ENCODE measurements around the gene TMEM50A. TPM values are rescaled to one million over a fixed set of nuclear protein-coding genes. Genes with fewer than 3 reads are reported as not detected.
"Not testable (repeated sequence)": the region's sequence is repeated elsewhere in the genome, so short reads cannot be mapped to it uniquely, and the experiment has no call there.

Gene TMEM50A
- total RNA-seq, 5 donors from 2014 or later (not counting 1 experiment from before 2014, with no cell fraction given) = 74.8 to 104 (median 97.2) TPM

DNA sequence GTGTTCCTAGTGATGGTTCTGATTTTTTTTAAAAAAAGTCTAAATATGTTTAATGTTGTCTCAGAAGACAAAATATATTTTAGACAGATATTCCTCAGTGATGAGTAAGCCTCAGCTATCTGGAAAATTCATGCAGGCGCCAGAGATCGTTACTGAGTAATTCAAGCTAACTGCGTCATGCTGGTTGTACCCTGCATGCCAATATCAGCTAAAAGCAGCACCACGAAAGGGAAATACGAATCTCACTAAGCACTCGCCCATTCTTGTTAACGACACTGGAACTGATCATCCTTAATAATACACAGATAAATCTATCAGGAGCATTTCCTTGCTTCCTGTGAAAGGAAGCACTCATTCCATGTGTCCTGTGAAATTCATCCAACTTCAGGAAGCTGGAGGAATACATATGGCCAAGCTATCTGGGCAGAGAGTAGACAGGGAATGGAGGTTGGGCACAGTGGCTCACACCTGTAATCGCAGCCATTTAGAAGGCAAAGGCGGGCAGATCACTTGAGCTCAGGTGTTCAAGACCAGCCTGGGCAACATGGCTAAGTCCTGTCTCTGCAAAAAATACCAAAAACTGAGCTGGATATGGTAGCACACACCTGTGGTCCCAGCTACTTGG is 17.7 kb upstream of the TMEM50A start:
- H3K27ac Mint-ChIP-seq; DNase-seq; H3K4me1 ChIP-seq (ENCODE audit: control insufficient read depth in 1 of 2, extremely low read depth in 1 of 2, insufficient read depth in 2 of 2, low read length in 2 of 2); POLR2A ChIA-PET; ATAC-seq (replicated peaks in 1 of 4); H3K4me3 Mint-ChIP-seq; H3K4me1 Mint-ChIP-seq; H3K36me3 ChIP-seq (ENCODE audit: control insufficient read depth in 2 of 2, extremely low read depth in 1 of 2, insufficient read depth in 1 of 2, low read length in 1 of 2); H3K9me3 Mint-ChIP-seq; H3K9me3 ChIP-seq; H3K36me3 Mint-ChIP-seq; H3K27me3 ChIP-seq (replicated peaks in 1 of 2; ENCODE audit: control insufficient read depth in 2 of 2, extremely low read depth in 1 of 2, insufficient read depth in 2 of 2, low read length in 1 of 2); H3K27me3 Mint-ChIP-seq; H3K27ac ChIP-seq (ENCODE audit: low read length); H3K4me3 ChIP-seq (ENCODE audit: control insufficient read depth in 1 of 2, extremely low read depth in 1 of 2, low read length in 1 of 2): not testable (repeated sequence)
- WGBS (ENCODE audit: insufficient coverage) = 100% methylated on average over 2 of the region's 9 CpGs
- CTCF ChIA-PET = interaction anchor here in 1 of 2 donors (0.6 kb wide), 1 partner anchor 1556 kb away, joined by 7 read pairs; no protein-coding TSS in a partner anchor

DNA sequence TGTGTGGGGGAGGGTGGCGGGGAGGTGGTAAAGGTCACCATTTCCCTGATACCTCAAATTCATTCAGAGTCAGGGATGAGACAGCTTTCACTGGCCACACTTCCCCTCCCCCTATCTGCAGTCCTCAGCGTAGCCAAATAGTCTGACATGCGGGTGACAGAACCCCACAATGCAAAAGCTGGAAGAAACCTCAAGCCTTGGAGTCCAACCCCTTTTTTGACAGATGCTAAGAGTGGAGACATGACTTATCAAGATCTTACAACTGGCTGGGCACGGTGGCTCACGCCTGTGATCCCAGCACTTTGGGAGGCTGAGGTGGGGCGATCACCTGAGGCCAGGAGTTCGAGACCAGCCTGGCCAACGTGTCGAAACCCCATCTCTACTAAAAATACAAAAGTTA is 16.0 kb upstream of the TMEM50A start:
- DNase-seq; H3K36me3 Mint-ChIP-seq; H3K4me1 Mint-ChIP-seq; H3K4me3 ChIP-seq (ENCODE audit: control insufficient read depth in 1 of 2, extremely low read depth in 1 of 2, low read length in 1 of 2); H3K27me3 ChIP-seq (replicated peaks in 1 of 2; ENCODE audit: control insufficient read depth in 2 of 2, extremely low read depth in 1 of 2, insufficient read depth in 2 of 2, low read length in 1 of 2); H3K27me3 Mint-ChIP-seq; POLR2A ChIA-PET; H3K27ac ChIP-seq (ENCODE audit: low read length); H3K27ac Mint-ChIP-seq; H3K4me3 Mint-ChIP-seq; H3K9me3 Mint-ChIP-seq; H3K4me1 ChIP-seq (ENCODE audit: control insufficient read depth in 1 of 2, extremely low read depth in 1 of 2, insufficient read depth in 2 of 2, low read length in 2 of 2); H3K36me3 ChIP-seq (ENCODE audit: control insufficient read depth in 2 of 2, extremely low read depth in 1 of 2, insufficient read depth in 1 of 2, low read length in 1 of 2); CTCF ChIA-PET; H3K9me3 ChIP-seq; ATAC-seq (replicated peaks in 1 of 4): not testable (repeated sequence)
- no CpG with 5 or more reads among the region's 9 CpGs for WGBS (ENCODE audit: insufficient coverage)

- H3K36me3 Mint-ChIP-seq; H3K9me3 ChIP-seq; ATAC-seq (replicated peaks in 1 of 4); H3K4me3 ChIP-seq (ENCODE audit: control insufficient read depth in 1 of 2, extremely low read depth in 1 of 2, low read length in 1 of 2); H3K27ac Mint-ChIP-seq; H3K27ac ChIP-seq (ENCODE audit: low read length); DNase-seq; POLR2A ChIA-PET; H3K36me3 ChIP-seq (ENCODE audit: control insufficient read depth in 2 of 2, extremely low read depth in 1 of 2, insufficient read depth in 1 of 2, low read length in 1 of 2); H3K27me3 Mint-ChIP-seq; CTCF ChIA-PET; H3K4me3 Mint-ChIP-seq; H3K27me3 ChIP-seq (replicated peaks in 1 of 2; ENCODE audit: control insufficient read depth in 2 of 2, extremely low read depth in 1 of 2, insufficient read depth in 2 of 2, low read length in 1 of 2); H3K9me3 Mint-ChIP-seq; H3K4me1 ChIP-seq (ENCODE audit: control insufficient read depth in 1 of 2, extremely low read depth in 1 of 2, insufficient read depth in 2 of 2, low read length in 2 of 2): not testable (repeated sequence)
- peaks cover 2 to 12% (median 5%) of the 10 kb centered on the region in 3 donors for H3K4me1 Mint-ChIP-seq
- no CpG with 5 or more reads among the region's 3 CpGs for WGBS (ENCODE audit: insufficient coverage)
Measured at GRCh38 chr1:25324407-25324806, 13.7 kb upstream of the TMEM50A start.

DNA sequence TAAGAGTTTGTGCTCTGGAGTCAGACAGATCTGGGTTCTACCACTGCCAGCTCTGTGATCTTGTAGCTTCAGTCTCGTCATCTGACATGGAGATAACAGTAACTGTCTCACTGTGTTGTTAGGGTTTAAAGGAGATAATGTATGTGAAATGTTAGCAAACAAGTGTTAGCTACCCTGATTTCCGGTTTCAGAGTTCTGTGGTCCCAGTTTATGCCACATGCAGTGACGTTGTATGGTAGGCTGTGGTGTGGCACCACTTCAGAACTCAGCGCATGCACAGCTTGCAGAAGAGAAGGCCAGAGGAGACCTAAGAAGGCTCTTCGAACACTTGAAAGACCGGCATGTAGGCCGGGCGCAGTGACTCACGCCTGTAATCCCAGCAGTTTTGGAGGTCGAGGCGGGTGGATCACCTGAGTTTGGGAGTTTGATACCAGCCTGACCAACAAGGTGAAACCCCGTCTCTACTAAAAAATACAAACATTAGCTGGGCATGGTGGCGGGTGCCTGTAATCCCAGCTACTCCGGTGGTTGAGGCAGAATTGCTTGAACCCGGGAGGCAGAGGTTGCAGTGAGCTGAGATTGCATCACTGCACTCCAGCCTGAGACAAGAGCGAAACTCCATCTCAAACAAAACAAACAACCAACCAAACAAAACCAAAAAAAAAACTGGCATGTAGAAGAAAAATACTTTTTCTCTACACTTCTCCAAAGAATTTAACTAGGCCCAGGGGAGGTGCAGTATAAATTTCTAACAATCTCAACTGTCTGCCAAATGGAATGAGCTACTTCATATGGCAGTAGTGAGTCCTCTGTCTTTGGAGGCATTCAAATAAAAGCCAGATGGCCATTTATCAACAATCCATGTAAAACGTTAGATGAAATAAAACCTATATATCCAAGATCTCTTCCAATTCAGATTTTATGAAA is 10.0 kb upstream of the TMEM50A start:
- H3K4me3 ChIP-seq (ENCODE audit: control insufficient read depth in 1 of 2, extremely low read depth in 1 of 2, low read length in 1 of 2); H3K27ac Mint-ChIP-seq; H3K4me1 ChIP-seq (ENCODE audit: control insufficient read depth in 1 of 2, extremely low read depth in 1 of 2, insufficient read depth in 2 of 2, low read length in 2 of 2); H3K36me3 Mint-ChIP-seq; H3K9me3 ChIP-seq; H3K27ac ChIP-seq (ENCODE audit: low read length); H3K4me3 Mint-ChIP-seq; H3K9me3 Mint-ChIP-seq; H3K27me3 Mint-ChIP-seq; DNase-seq; H3K36me3 ChIP-seq (ENCODE audit: control insufficient read depth in 2 of 2, extremely low read depth in 1 of 2, insufficient read depth in 1 of 2, low read length in 1 of 2); H3K27me3 ChIP-seq (replicated peaks in 1 of 2; ENCODE audit: control insufficient read depth in 2 of 2, extremely low read depth in 1 of 2, insufficient read depth in 2 of 2, low read length in 1 of 2): not testable (repeated sequence)
- ChIA-PET CTCF (interaction anchor here in 1 of 2 donors (0.6 kb wide), 1 partner anchor 42 kb away, joined by 4 read pairs; no protein-coding TSS in a partner anchor), POLR2A (interaction anchor here in 1 of 2 donors (0.6 kb wide), 3 partner anchors 11 to 342 kb away, joined by 3 to 6 read pairs (median 4); no protein-coding TSS in a partner anchor)
- ATAC-seq (replicated peaks in 1 of 4) = peak; percentile 80 to 87 (median 85)
- peaks cover 15 to 35% (median 23%) of the 10 kb centered on the region in 3 donors for H3K4me1 Mint-ChIP-seq
- WGBS (ENCODE audit: insufficient coverage) = no CpG with 5 or more reads among the region's 17 CpGs

DNA sequence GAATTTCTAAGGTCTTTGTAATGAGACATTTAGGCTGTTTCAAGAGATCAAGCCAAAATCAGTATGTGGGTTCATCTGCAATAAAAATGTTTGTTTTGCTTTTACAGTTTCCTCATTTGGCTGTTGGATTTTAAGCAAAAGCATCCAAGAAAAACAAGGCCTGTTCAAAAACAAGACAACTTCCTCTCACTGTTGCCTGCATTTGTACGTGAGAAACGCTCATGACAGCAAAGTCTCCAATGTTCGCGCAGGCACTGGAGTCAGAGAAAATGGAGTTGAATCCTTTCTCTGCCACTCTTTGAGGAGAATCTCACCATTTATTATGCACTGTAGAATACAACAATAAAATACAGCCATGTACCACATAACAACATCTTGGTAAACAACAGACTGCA is 9.3 kb upstream of the TMEM50A start:
- no CpG with 5 or more reads among the region's 4 CpGs for WGBS (ENCODE audit: insufficient coverage)
- Mint-ChIP-seq H3K4me1 (peaks cover 21 to 41% (median 29%) of the 10 kb centered on the region in 3 donors), H3K27ac (peak overlapping the region in 1 of 2 donors; percentile 64)
- not testable (repeated sequence) for H3K4me1 ChIP-seq (ENCODE audit: control insufficient read depth in 1 of 2, extremely low read depth in 1 of 2, insufficient read depth in 2 of 2, low read length in 2 of 2); H3K27me3 ChIP-seq (replicated peaks in 1 of 2; ENCODE audit: control insufficient read depth in 2 of 2, extremely low read depth in 1 of 2, insufficient read depth in 2 of 2, low read length in 1 of 2); H3K9me3 ChIP-seq; H3K4me3 Mint-ChIP-seq; H3K36me3 ChIP-seq (ENCODE audit: control insufficient read depth in 2 of 2, extremely low read depth in 1 of 2, insufficient read depth in 1 of 2, low read length in 1 of 2); H3K36me3 Mint-ChIP-seq; DNase-seq; H3K27ac ChIP-seq (ENCODE audit: low read length); H3K27me3 Mint-ChIP-seq; H3K4me3 ChIP-seq (ENCODE audit: control insufficient read depth in 1 of 2, extremely low read depth in 1 of 2, low read length in 1 of 2); H3K9me3 Mint-ChIP-seq; ATAC-seq (replicated peaks in 1 of 4)
- POLR2A ChIA-PET = interaction anchor here in 1 of 2 donors (0.6 kb wide), 3 partner anchors 10 to 342 kb away, joined by 3 to 6 read pairs (median 4); no protein-coding TSS in a partner anchor
- CTCF ChIA-PET = interaction anchor here in 1 of 2 donors (0.6 kb wide), 1 partner anchor 42 kb away, joined by 4 read pairs; no protein-coding TSS in a partner anchor

GRCh38 chr1:25329336-25329735 is 8.8 kb upstream of the TMEM50A start:
- ATAC-seq (replicated peaks in 1 of 4); H3K27ac ChIP-seq (ENCODE audit: low read length); CTCF ChIA-PET; H3K36me3 ChIP-seq (ENCODE audit: control insufficient read depth in 2 of 2, extremely low read depth in 1 of 2, insufficient read depth in 1 of 2, low read length in 1 of 2); H3K9me3 Mint-ChIP-seq; H3K27me3 Mint-ChIP-seq; H3K27me3 ChIP-seq (replicated peaks in 1 of 2; ENCODE audit: control insufficient read depth in 2 of 2, extremely low read depth in 1 of 2, insufficient read depth in 2 of 2, low read length in 1 of 2); H3K9me3 ChIP-seq; H3K4me1 ChIP-seq (ENCODE audit: control insufficient read depth in 1 of 2, extremely low read depth in 1 of 2, insufficient read depth in 2 of 2, low read length in 2 of 2); H3K4me3 ChIP-seq (ENCODE audit: control insufficient read depth in 1 of 2, extremely low read depth in 1 of 2, low read length in 1 of 2); H3K36me3 Mint-ChIP-seq; DNase-seq: not testable (repeated sequence)
- 92% methylated on average over 2 of the region's 5 CpGs for WGBS (ENCODE audit: insufficient coverage)
- POLR2A ChIA-PET = interaction anchor here in 1 of 2 donors (0.6 kb wide), 1 partner anchor 1993 kb away, joined by 10 read pairs; no protein-coding TSS in a partner anchor
- Mint-ChIP-seq H3K27ac (peak overlapping the region; percentile 79 to 87), H3K4me1 (peaks cover 24 to 47% (median 31%) of the 10 kb centered on the region in 3 donors), H3K4me3 (peak overlapping the region in 2 of 3 donors; percentile 37 to 44)
